Liver (tissue), 9 donors: ENCODE measurements around the gene GATB. TPM values are rescaled to one million over a fixed set of nuclear protein-coding genes. Genes with fewer than 3 reads are reported as not detected.

ENCODE experiments used
- DNase-seq: peaks from one replicate; pipeline ENCODE4 v3.0.0-alpha.2; 2017; ENCODE audit warnings: low spot score
- H3K27ac ChIP-seq, 2 donors: one replicate each; pipeline ENCODE4 v1.7.0; 2013; ENCODE audit warnings: inconsistent platforms in 2 of 2, low read length in 2 of 2, control low read depth in 1 of 2, low read depth in 1 of 2, mild to moderate bottlenecking in 1 of 2
- H3K27me3 ChIP-seq, 4 donors: one replicate each; pipeline versions ENCODE4 v1.6.1 to v1.7.0; 2013; ENCODE audit warnings: low read length in 3 of 4, inconsistent platforms in 1 of 4, mild to moderate bottlenecking in 1 of 4, moderate library complexity in 1 of 4; ENCODE audit not compliant: control insufficient read depth in 4 of 4, insufficient read depth in 4 of 4
- H3K36me3 ChIP-seq, 4 donors: one replicate each; pipeline versions ENCODE4 v1.6.1 to v1.7.0; 2013; ENCODE audit warnings: low read length in 3 of 4, mild to moderate bottlenecking in 3 of 4, low read depth in 1 of 4, moderate library complexity in 1 of 4; ENCODE audit not compliant: control insufficient read depth in 4 of 4, insufficient read depth in 3 of 4
- H3K4me1 ChIP-seq, 4 donors: one replicate each; pipeline versions ENCODE4 v1.6.1 to v1.7.0; 2013; ENCODE audit warnings: low read length in 3 of 4, mild to moderate bottlenecking in 3 of 4, moderate library complexity in 1 of 4; ENCODE audit not compliant: control insufficient read depth in 4 of 4, insufficient read depth in 4 of 4
- H3K4me3 ChIP-seq, 3 donors: one replicate each; pipeline versions ENCODE4 v1.6.1 to v1.7.0; 2013; ENCODE audit warnings: low read length in 3 of 3, control low read depth in 1 of 3, low read depth in 1 of 3, mild to moderate bottlenecking in 1 of 3
- H3K9ac ChIP-seq, 2 donors: one replicate each; pipeline ENCODE4 v1.7.0; 2013; ENCODE audit warnings: low read length in 2 of 2, mild to moderate bottlenecking in 2 of 2, moderate library complexity in 2 of 2, control low read depth in 1 of 2, low read depth in 1 of 2
- H3K9me3 ChIP-seq, 4 donors: one replicate each; pipeline versions ENCODE4 v1.6.1 to v1.7.0; 2013; ENCODE audit warnings: low read length in 3 of 4; ENCODE audit not compliant: control insufficient read depth in 4 of 4
- CTCF ChIP-seq: fragments of 150-350 bp; IDR thresholded peaks from 2 replicates; pipeline ENCODE4 v1.5.1; 2017; ENCODE audit warnings: improper control_type of control experiment, low read depth, low read length; ENCODE audit not compliant: missing input control
- FOXA2 ChIP-seq: IDR thresholded peaks from 2 replicates; pipeline ENCODE4 v1.6.1; 2016; ENCODE audit warnings: antibody characterized with exemption
- GABPA ChIP-seq, 2 donors: IDR thresholded peaks in 1 of 2; conservative IDR thresholded peaks in 1 of 2; 2 replicates each; pipeline ENCODE4 v1.6.1; 2016; ENCODE audit warnings: antibody characterized with exemption in 2 of 2, mild to moderate bottlenecking in 1 of 2, moderate library complexity in 1 of 2
- HNF4A ChIP-seq, 2 donors: conservative IDR thresholded peaks; 2 replicates each; pipeline ENCODE4 v1.6.1; 2016; ENCODE audit warnings: antibody characterized with exemption in 2 of 2, mild to moderate bottlenecking in 2 of 2
- HNF4G ChIP-seq: IDR thresholded peaks from 2 replicates; pipeline ENCODE4 v1.6.1; 2016; ENCODE audit warnings: antibody characterized with exemption
- JUND ChIP-seq, 2 donors: IDR thresholded peaks; 2 replicates each; pipeline ENCODE4 v1.6.1; 2016; ENCODE audit warnings: antibody characterized with exemption in 2 of 2
- MAX ChIP-seq: IDR thresholded peaks from 2 replicates; pipeline ENCODE4 v1.6.1; 2016; ENCODE audit warnings: antibody characterized with exemption
- NR2F2 ChIP-seq: IDR thresholded peaks from 2 replicates; pipeline ENCODE4 v1.6.1; 2016; ENCODE audit warnings: antibody characterized with exemption
- RAD21 ChIP-seq, 2 donors: IDR thresholded peaks; 2 replicates each; pipeline ENCODE4 v1.6.1; 2016; ENCODE audit warnings: antibody characterized with exemption in 2 of 2, mild to moderate bottlenecking in 2 of 2
- REST ChIP-seq: IDR thresholded peaks from 2 replicates; pipeline ENCODE4 v1.6.1; 2016; ENCODE audit warnings: antibody characterized with exemption, mild to moderate bottlenecking
- RXRA ChIP-seq, 2 donors: IDR thresholded peaks; 2 replicates each; pipeline ENCODE4 v1.6.1; 2017 to 2018; ENCODE audit warnings: antibody characterized with exemption in 2 of 2, mild to moderate bottlenecking in 1 of 2
- SP1 ChIP-seq: IDR thresholded peaks from 2 replicates; pipeline ENCODE4 v1.6.1; 2018; ENCODE audit warnings: antibody characterized with exemption, mild to moderate bottlenecking
- TAF1 ChIP-seq: conservative IDR thresholded peaks from 2 replicates; pipeline ENCODE4 v1.6.1; 2016; ENCODE audit warnings: antibody characterized with exemption, mild to moderate bottlenecking
- YY1 ChIP-seq: IDR thresholded peaks from 2 replicates; pipeline ENCODE4 v1.6.1; 2016; ENCODE audit warnings: antibody characterized with exemption, mild to moderate bottlenecking
- ZBTB33 ChIP-seq: IDR thresholded peaks from 2 replicates; pipeline ENCODE4 v1.6.1; 2016; ENCODE audit warnings: antibody characterized with exemption
- WGBS: extraction: QIAGEN DNeasy Blood & Tissue Kit; methylation state at CpG from one replicate; pipeline ENCODE4 v1.1.7; 2013; 5-methylcytosine and 5-hydroxymethylcytosine counted together
- polyA plus RNA-seq, 2 donors: library from polyadenylated mRNA; stranded (reverse) in 1 of 2; unstranded in 1 of 2; fragments of 200-250 nt in 1 of 2; fragments of >200 nt in 1 of 2; fragmentation: Nextera tagmentation in 1 of 2; extraction: Ambion mirVana in 1 of 2; gene quantifications; one replicate each; pipeline versions ENCODE4 v1.2.1 to v1.2.3, GENCODE V29; 2013 to 2015
- total RNA-seq, 2 donors: library from RNA; depleted of rRNA; stranded (reverse); fragments of >200 nt; gene quantifications; one replicate each; pipeline ENCODE4 v1.2.3, GENCODE V29; 2014
- TF ChIP-seq, protein P1 (sequence below): IDR thresholded peaks from 2 replicates; pipeline ENCODE4 v1.6.1; 2016; ENCODE audit warnings: antibody characterized with exemption
- donor health status: healthy.
- donor health status: healthy.
- donor health status: healthy.
- donor health status: healthy.
- donor health status: healthy.

Gene GATB
- total and polyA plus RNA-seq, 4 donors = 10.4 to 17.3 (median 12.5) TPM

DNA sequence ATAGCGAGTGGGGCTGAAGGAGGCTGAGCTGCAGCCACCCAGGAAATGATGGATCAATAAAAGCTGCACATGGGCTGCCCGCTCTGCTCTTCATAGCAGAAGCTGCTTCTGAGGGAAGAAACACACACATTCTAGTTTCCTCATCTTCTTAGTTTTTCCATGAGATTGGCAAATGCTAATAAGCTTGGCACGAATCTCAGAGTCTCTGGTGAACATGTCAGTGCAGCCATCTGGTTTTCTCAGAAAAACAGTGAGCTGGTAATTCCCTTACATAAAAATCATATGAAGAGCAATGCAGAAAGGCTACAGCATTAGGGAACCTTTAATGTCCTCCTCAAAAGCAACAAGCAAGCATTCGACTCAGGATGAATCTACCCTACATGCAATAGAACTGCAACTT lies 69.9 kb downstream of the GATB start:
- H3K9me3 ChIP-seq = no peaks in the 10 kb centered on the region
- H3K27me3 ChIP-seq = no peaks in the 10 kb centered on the region
- H3K4me1 ChIP-seq = no peaks in the 10 kb centered on the region
- H3K9ac ChIP-seq = no peak overlapping the region
- 94% methylated on average over 4 of the region's 4 CpGs for WGBS
- no peak overlapping the region for H3K4me3 ChIP-seq
- TF ChIP-seq TAF1 (no peak), REST (no peak), FOXA2 (no peak), GABPA (IDR thresholded peaks at IDR 0.05 in 1 of 2, conservative IDR thresholded peaks at IDR 0.05 in 1 of 2) (no peak), RAD21 (IDR thresholded peaks at IDR 0.05) (no peak), JUND (IDR thresholded peaks at IDR 0.05) (no peak), MAX (no peak), YY1 (no peak), ZBTB33 (no peak), HNF4A (conservative IDR thresholded peaks at IDR 0.05) (no peak), SP1 (no peak), HNF4G (no peak), NR2F2 (no peak), CTCF (no peak), RXRA (IDR thresholded peaks at IDR 0.05) (no peak)
- TF ChIP-seq, protein P1, sequence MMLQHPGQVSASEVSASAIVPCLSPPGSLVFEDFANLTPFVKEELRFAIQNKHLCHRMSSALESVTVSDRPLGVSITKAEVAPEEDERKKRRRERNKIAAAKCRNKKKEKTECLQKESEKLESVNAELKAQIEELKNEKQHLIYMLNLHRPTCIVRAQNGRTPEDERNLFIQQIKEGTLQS = no peak
- peaks cover 2 to 8% (median 3%) of the 10 kb centered on the region in 4 donors for H3K36me3 ChIP-seq
- DNase-seq = no peak
- no peak overlapping the region for H3K27ac ChIP-seq
